PFSK-1 (cell line): Measurements from ENCODE around the gene PAX8.

Experiments
- FOXP2 ChIP-seq: optimal IDR thresholded peaks from 2 replicates; pipeline ENCODE3; 2011; ENCODE audit warnings: borderline replicate concordance, control low read depth, inconsistent platforms; ENCODE audit not compliant: insufficient read depth; ENCODE audit errors: extremely low read length, extremely low read depth
- POLR2AphosphoS5 ChIP-seq: IDR thresholded peaks from 2 replicates; pipeline ENCODE4 v1.6.1; 2012; ENCODE audit warnings: low read depth, mild to moderate bottlenecking, control low read depth, low read length, moderate library complexity
- REST ChIP-seq, 2 experiments: IDR thresholded peaks; 2 replicates each; pipeline versions ENCODE4 v1.6.1 to v1.8.0; 2011 to 2012; ENCODE audit warnings: low read depth in 2 of 2, low read length in 2 of 2, control low read depth in 1 of 2, inconsistent platforms in 1 of 2, mild to moderate bottlenecking in 1 of 2, moderate library complexity in 1 of 2; ENCODE audit not compliant: insufficient read depth in 1 of 2
- SIN3A ChIP-seq: IDR thresholded peaks from 2 replicates; pipeline ENCODE4 v1.6.1; 2012; ENCODE audit warnings: mild to moderate bottlenecking, low read length, moderate library complexity, borderline replicate concordance; ENCODE audit not compliant: insufficient read depth
- TAF1 ChIP-seq: IDR thresholded peaks from 2 replicates; pipeline ENCODE4 v1.6.1; 2012; ENCODE audit warnings: low read length, control low read depth, borderline replicate concordance; ENCODE audit not compliant: insufficient read depth

The PAX8 gene

GRCh38 chr2:113182471-113183260 is 96.1 kb downstream of the PAX8 start:
- TF ChIP-seq REST (IDR thresholded peaks at IDR 0.05; ENCODE audit: insufficient read depth in 1 of 2, low read depth in 2 of 2, low read length in 2 of 2) (no peak), TAF1 (no peak), POLR2AphosphoS5 (no peak), FOXP2 (no peak), SIN3A (no peak)

GRCh38 chr2:113181258-113182051 is 97.3 kb downstream of the PAX8 start:
- no peak for TF ChIP-seq REST (IDR thresholded peaks at IDR 0.05; ENCODE audit: insufficient read depth in 1 of 2, low read depth in 2 of 2, low read length in 2 of 2)
- TF ChIP-seq POLR2AphosphoS5, result no peak
- no peak for TF ChIP-seq SIN3A
- TF ChIP-seq FOXP2, result no peak
- TF ChIP-seq TAF1, result no peak

- no peak for TF ChIP-seq REST (IDR thresholded peaks at IDR 0.05; ENCODE audit: insufficient read depth in 1 of 2, low read depth in 2 of 2, low read length in 2 of 2)
- no peak for TF ChIP-seq FOXP2
- TF ChIP-seq TAF1, result no peak
- TF ChIP-seq POLR2AphosphoS5, result no peak
- no peak for TF ChIP-seq SIN3A
Measured at GRCh38 chr2:113180131-113180946, 98.4 kb downstream of the PAX8 start.

GRCh38 chr2:113179446-113180045 is 99.2 kb downstream of the PAX8 start:
- no peak for TF ChIP-seq FOXP2
- no peak for TF ChIP-seq TAF1
- no peak for TF ChIP-seq REST (IDR thresholded peaks at IDR 0.05; ENCODE audit: insufficient read depth in 1 of 2, low read depth in 2 of 2, low read length in 2 of 2)
- no peak for TF ChIP-seq SIN3A
- TF ChIP-seq POLR2AphosphoS5, result no peak
